ENCODE measurements around the gene SNX25.

GRCh38 chr4:185352741-185353140 lies 143.3 kb downstream of the SNX25 start:
- TF ChIP-seq POLR2AphosphoS5 (IDR thresholded peaks at IDR 0.05; ENCODE audit: insufficient read depth in 1 of 2, low read depth in 1 of 2) (no peak), POLR2A (IDR thresholded peaks at IDR 0.05) (no peak)

All from vagina (tissue), 2 donors.